ENCODE data around the gene CNOT8.
A peak's percentile ranks its signal among the peaks of the same experiment; 100 is the strongest.

The CNOT8 gene

DNA sequence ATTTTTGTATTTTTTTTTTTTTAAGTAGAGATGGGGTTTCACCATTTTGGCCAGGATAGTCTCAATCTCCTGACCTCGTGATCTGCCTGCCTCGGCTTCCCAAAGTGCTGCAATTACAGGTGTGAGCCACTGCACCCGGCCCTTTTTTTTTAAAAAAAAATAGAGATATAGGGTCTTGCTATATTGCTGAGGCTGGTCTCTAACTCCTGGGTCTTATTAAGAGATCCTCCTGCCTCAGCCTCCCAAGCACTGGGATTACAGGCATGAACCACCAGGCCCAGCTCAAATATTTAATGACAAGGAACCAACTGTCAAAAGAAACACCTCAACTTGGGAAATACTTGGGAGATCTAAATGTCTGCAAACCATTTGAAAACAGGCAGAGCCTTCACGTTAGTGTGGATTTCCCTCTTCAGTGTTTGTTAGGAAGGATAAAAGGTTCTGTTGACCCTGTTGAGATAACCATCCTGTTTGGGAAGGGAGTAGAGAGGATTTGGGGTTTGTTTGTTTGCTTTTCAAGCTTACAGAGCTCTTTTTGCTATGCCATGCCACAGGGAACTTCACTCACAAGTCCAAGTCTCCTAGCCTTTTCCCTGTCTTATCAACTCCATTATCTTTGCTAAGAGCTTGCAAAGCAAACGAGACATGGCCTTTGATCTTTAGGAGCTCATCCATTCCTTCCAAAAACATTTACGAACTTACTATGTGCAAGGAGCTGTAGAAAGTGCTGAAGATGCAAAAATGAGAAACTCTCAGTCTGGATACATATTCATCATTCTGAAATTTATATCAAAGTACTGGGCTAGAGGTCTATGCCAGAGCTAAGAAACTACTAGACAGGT is 15.5 kb upstream of the CNOT8 start:
- no peak for DNase-seq (ENCODE audit: low read depth)
- TF ChIP-seq CTCF (IDR thresholded peaks at IDR 0.05; ENCODE audit: control insufficient read depth, insufficient read depth, low read depth, low read length, missing control alignments): no peak
- H3K4me3 ChIP-seq (ENCODE audit: control insufficient read depth, low read depth, low read length): no peak overlapping the region

- TF ChIP-seq CTCF (IDR thresholded peaks at IDR 0.05; ENCODE audit: control insufficient read depth, insufficient read depth, low read depth, low read length, missing control alignments): no peak
- H3K4me3 ChIP-seq (ENCODE audit: control insufficient read depth, low read depth, low read length): no peak overlapping the region
- DNase-seq (ENCODE audit: low read depth): no peak
Observed at GRCh38 chr5:154844809-154845208, 13.6 kb upstream of the CNOT8 start.

DNA sequence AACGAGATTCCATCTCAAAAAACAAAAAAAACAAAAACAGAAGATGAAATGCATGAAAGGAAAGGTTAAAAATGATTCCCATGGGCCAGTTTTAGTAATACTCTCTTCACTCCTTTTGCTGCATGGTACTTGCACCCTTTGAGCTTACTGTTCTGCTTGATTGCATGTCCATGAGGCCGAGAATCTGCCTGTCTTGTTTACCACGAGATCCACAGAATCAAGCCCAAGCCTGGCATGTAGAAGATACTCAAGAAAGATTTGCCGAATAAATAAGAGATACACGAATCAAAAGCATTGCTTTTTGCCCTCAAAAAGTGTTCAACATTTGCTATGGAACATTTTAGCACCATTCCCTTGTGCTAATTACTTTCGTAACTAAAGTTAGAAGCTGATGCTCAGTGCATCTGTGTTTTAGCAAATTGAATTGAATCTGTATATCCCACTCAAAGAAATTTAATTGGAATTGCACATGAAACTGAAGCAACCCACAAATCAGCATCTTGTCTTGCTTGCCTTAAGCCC is 9.1 kb upstream of the CNOT8 start:
- no peak overlapping the region for H3K4me3 ChIP-seq (ENCODE audit: control insufficient read depth, low read depth, low read length)
- no peak for DNase-seq (ENCODE audit: low read depth)
- TF ChIP-seq CTCF (IDR thresholded peaks at IDR 0.05; ENCODE audit: control insufficient read depth, insufficient read depth, low read depth, low read length, missing control alignments): no peak

GRCh38 chr5:154849791-154850201 is 8.6 kb upstream of the CNOT8 start:
- DNase-seq (ENCODE audit: low read depth): peak; percentile 49
- H3K4me3 ChIP-seq (ENCODE audit: control insufficient read depth, low read depth, low read length): peak overlapping the region; percentile 77
- no peak for TF ChIP-seq CTCF (IDR thresholded peaks at IDR 0.05; ENCODE audit: control insufficient read depth, insufficient read depth, low read depth, low read length, missing control alignments)

- peak within 1 kb of the TSS; percentile 77 for H3K4me3 ChIP-seq (ENCODE audit: control insufficient read depth, low read depth, low read length)
- peak; percentile 45 for DNase-seq (ENCODE audit: low read depth)
- no peak for TF ChIP-seq CTCF (IDR thresholded peaks at IDR 0.05; ENCODE audit: control insufficient read depth, insufficient read depth, low read depth, low read length, missing control alignments)
Observed at GRCh38 chr5:154850255-154851062, 8.0 kb upstream of the CNOT8 start, which contains the start of gene FAXDC2. FAXDC2 (minus strand) TSS chr5:154850603; CDS start chr5:154838178, 12,425 bp downstream.

GRCh38 chr5:154851351-154851750 is 7.1 kb upstream of the CNOT8 start:
- H3K4me3 ChIP-seq (ENCODE audit: control insufficient read depth, low read depth, low read length): no peak overlapping the region
- TF ChIP-seq CTCF (IDR thresholded peaks at IDR 0.05; ENCODE audit: control insufficient read depth, insufficient read depth, low read depth, low read length, missing control alignments): no peak
- DNase-seq (ENCODE audit: low read depth): no peak
